ENCODE measurements around the gene MOSPD3. TPM values are rescaled to one million over a fixed set of nuclear protein-coding genes. Genes with fewer than 3 reads are reported as not detected.

MOSPD3 gene
- total and polyA plus RNA-seq, 2 of the 13 experiments (the other 11 are each of a cell fraction or from before 2014, with no cell fraction given): 7.6 to 8.8 TPM

- 0 out of 2 replicates have a peak, but pooled peaks have one; percentile 38 for TF ChIP-seq ZNF430 (CRISPR knock-in tag; IDR thresholded peaks at IDR 0.05)
- TF ChIP-seq TCF7L2 (IDR thresholded peaks at IDR 0.05; ENCODE audit: low read depth, low read length): no peak
- TF ChIP-seq TBX2 (CRISPR knock-in tag; IDR thresholded peaks at IDR 0.05; ENCODE audit: borderline replicate concordance): peak; percentile 32; the same call in 1 of the 2 replicates
- TF ChIP-seq TBX3 (IDR thresholded peaks at IDR 0.05; ENCODE audit: borderline replicate concordance): peak; percentile 45; the same call in 1 of the 2 replicates
- no peak for TF ChIP-seq GTF2F1 (IDR thresholded peaks at IDR 0.05; ENCODE audit: low read length)
- TF ChIP-seq ZBTB21 (CRISPR knock-in tag; IDR thresholded peaks at IDR 0.05): peak; percentile 54; the same call in 1 of the 2 replicates
- no peak for TF ChIP-seq GFI1 (CRISPR knock-in tag; IDR thresholded peaks at IDR 0.05; ENCODE audit: borderline replicate concordance)
- peak; percentile 60; the same call in 1 of the 2 replicates for TF ChIP-seq POGK (CRISPR knock-in tag; conservative IDR thresholded peaks at IDR 0.05)
- TF ChIP-seq BATF2 (CRISPR knock-in tag; IDR thresholded peaks at IDR 0.05): no peak
- TF ChIP-seq THAP8 (CRISPR knock-in tag; IDR thresholded peaks at IDR 0.05; ENCODE audit: borderline replicate concordance): no peak
- no peak for TF ChIP-seq PRDM15 (CRISPR knock-in tag; IDR thresholded peaks at IDR 0.05)
- no peak for TF ChIP-seq ZNF260 (CRISPR knock-in tag; IDR thresholded peaks at IDR 0.05; ENCODE audit: borderline replicate concordance, low read depth)
- peak; percentile 54 for TF ChIP-seq HNRNPLL (IDR thresholded peaks at IDR 0.05; ENCODE audit: low read depth, low read length, poor library complexity, severe bottlenecking)
- TF ChIP-seq ETS1 (CRISPR knock-in tag; IDR thresholded peaks at IDR 0.05): no peak
- TF ChIP-seq KDM5A (IDR thresholded peaks at IDR 0.05; ENCODE audit: borderline replicate concordance, low read length): peak; percentile 73; the same call in 1 of the 2 replicates
- TF ChIP-seq CREB1 (IDR thresholded peaks at IDR 0.05): peak; percentile 98
- TF ChIP-seq CREB1 (CRISPR knock-in tag; IDR thresholded peaks at IDR 0.05): peak; percentile 93
- no peak for TF ChIP-seq TSC22D2 (CRISPR knock-in tag; IDR thresholded peaks at IDR 0.05; ENCODE audit: borderline replicate concordance)
- TF ChIP-seq SRY (CRISPR knock-in tag; IDR thresholded peaks at IDR 0.05): 0 out of 2 replicates have a peak, but pooled peaks have one; percentile 76
- peak; percentile 93 for TF ChIP-seq NFYC (CRISPR knock-in tag; IDR thresholded peaks at IDR 0.05)
Observed at GRCh38 chr7:100611983-100612729, at the start of gene MOSPD3 (continued).
